Neutrophil (primary cell): ENCODE measurements around the gene LAMC3.

Experiments used
- H3K27ac ChIP-seq: fragments of 200-600 bp; sonication (generic); 2 replicates; pipeline ENCODE4 v1.5.1; 2016; ENCODE audit warnings: mild to moderate bottlenecking, moderate library complexity
- H3K27me3 ChIP-seq: fragments of 200-600 bp; sonication (generic); 2 replicates; pipeline ENCODE4 v1.6.0; 2016; ENCODE audit warnings: mild to moderate bottlenecking
- H3K36me3 ChIP-seq: fragments of 200-600 bp; sonication (generic); 2 replicates; pipeline ENCODE4 v1.5.1; 2017
- H3K4me1 ChIP-seq, 2 experiments: fragments of 200-600 bp in 1 of 2; sonication (generic) in 1 of 2; 1 replicate in 1 of 2; 2 replicates in 1 of 2; pipeline versions ENCODE4 v1.5.1 to v1.6.1; 2013 to 2016; ENCODE audit warnings: low read depth in 1 of 2, low read length in 1 of 2, mild to moderate bottlenecking in 1 of 2, moderate library complexity in 1 of 2; ENCODE audit not compliant: control insufficient read depth in 1 of 2, insufficient read depth in 1 of 2
- H3K4me3 ChIP-seq, 2 experiments: fragments of 200-600 bp in 1 of 2; sonication (generic) in 1 of 2; 1 replicate in 1 of 2; 2 replicates in 1 of 2; pipeline ENCODE4 v1.5.1; 2013 to 2016; ENCODE audit warnings: low read depth in 1 of 2, low read length in 1 of 2, mild to moderate bottlenecking in 1 of 2, moderate library complexity in 1 of 2
- H3K9me3 ChIP-seq: fragments of 200-600 bp; sonication (generic); 2 replicates; pipeline ENCODE4 v1.5.1; 2016
- TF ChIP-seq, protein P1 (sequence below): fragments of 200-600 bp; sonication (generic); IDR thresholded peaks from 2 replicates; pipeline ENCODE4 v1.5.1; 2016; ENCODE audit warnings: antibody characterized with exemption

LAMC3 gene

DNA sequence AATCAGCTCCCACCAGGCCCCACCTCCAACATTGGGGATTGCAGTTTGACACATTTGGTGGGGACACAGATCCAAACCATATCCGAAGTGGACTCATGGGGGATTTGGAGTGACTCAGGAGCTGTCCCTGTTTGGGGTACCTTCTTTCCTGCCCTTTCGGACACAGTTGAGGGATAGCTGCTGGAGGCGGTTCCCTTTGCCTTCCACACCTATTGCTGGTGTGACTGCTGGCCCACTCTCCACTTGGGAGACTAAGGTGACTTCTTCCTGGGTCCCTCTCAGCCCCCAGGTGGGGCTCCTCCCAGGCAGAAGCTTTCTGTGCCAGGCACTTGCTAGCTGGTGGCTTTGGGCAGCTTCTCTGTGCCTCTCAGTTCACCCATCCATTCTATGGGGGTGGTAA, 26.6 kb downstream of the LAMC3 start:
- Histone ChIP-seq H3K9me3 (no peaks in the 10 kb centered on the region), H3K4me3 (no peak overlapping the region), H3K36me3 (no peaks in the 10 kb centered on the region), H3K27ac (no peak overlapping the region), H3K27me3 (no peaks in the 10 kb centered on the region), H3K4me1 (no peaks in the 10 kb centered on the region)
- TF ChIP-seq, protein P1, sequence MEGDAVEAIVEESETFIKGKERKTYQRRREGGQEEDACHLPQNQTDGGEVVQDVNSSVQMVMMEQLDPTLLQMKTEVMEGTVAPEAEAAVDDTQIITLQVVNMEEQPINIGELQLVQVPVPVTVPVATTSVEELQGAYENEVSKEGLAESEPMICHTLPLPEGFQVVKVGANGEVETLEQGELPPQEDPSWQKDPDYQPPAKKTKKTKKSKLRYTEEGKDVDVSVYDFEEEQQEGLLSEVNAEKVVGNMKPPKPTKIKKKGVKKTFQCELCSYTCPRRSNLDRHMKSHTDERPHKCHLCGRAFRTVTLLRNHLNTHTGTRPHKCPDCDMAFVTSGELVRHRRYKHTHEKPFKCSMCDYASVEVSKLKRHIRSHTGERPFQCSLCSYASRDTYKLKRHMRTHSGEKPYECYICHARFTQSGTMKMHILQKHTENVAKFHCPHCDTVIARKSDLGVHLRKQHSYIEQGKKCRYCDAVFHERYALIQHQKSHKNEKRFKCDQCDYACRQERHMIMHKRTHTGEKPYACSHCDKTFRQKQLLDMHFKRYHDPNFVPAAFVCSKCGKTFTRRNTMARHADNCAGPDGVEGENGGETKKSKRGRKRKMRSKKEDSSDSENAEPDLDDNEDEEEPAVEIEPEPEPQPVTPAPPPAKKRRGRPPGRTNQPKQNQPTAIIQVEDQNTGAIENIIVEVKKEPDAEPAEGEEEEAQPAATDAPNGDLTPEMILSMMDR, result no peak

DNA sequence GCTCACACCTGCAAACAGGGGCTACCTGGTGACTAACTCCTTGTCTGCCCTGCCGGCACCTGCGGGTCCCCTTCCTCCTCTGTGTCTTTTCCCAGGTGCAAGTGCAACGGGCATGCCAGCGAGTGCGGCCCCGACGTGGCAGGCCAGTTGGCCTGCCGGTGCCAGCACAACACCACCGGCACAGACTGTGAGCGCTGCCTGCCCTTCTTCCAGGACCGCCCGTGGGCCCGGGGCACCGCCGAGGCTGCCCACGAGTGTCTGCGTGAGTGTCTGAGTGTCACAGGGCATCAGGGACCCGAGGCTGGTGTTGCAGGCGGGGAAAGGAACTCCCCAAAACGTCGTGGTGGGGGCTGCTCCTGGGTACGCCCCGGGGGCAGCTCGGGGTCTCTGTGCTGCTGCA, 27.1 kb downstream of the LAMC3 start:
- no peaks in the 10 kb centered on the region for H3K27me3 ChIP-seq
- TF ChIP-seq, protein P1, result no peak
- no peak overlapping the region for H3K27ac ChIP-seq

DNA sequence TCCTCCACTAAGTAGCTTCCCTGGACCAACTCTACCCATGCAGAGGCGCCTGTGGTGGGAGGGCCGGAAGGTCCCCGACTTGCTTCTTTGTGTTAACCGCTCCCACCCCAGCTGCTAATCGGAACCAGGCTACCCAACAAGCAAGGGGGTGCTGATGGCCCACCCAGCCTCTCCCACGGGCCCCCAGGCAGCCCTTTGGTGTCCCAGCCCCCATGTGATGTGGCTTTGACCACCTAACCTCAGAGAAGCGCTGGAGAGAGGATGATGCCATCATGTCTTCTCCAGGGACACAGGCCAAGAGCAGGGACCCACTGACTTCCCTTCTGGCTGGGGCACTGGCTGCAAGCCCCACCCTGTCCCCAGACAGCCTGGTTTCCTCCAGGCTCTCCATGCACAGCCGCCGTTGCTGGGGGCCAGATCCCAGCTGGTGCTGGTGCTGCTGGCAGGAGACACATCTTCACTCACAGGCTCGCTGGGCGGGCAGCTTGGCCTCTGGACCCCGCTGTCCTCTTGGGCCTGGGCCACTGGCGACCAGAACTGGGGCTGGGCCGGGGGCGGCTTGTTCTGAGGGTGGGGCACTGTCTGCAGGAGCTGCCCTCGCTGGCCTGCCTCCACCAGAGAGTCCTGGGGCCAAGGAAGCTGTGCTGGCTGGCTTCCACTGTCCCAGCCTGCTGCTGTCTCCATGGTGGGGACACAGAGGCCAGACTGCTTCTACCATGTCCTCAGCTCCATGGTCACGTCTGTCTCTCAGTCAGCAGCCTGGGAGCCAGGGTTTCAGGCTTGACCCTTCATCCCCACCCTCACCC, 27.8 kb downstream of the LAMC3 start:
- H3K9me3 ChIP-seq, result no peaks in the 10 kb centered on the region
- H3K4me3 ChIP-seq, result no peak overlapping the region
- H3K27ac ChIP-seq, result no peak overlapping the region
- no peaks in the 10 kb centered on the region for H3K4me1 ChIP-seq
- TF ChIP-seq, protein P1, result no peak
- no peaks in the 10 kb centered on the region for H3K27me3 ChIP-seq
- no peaks in the 10 kb centered on the region for H3K36me3 ChIP-seq

More for the DNA sequence above, 27.1 kb downstream of the LAMC3 start:
- H3K36me3 ChIP-seq, result no peaks in the 10 kb centered on the region
- no peaks in the 10 kb centered on the region for H3K9me3 ChIP-seq
- H3K4me3 ChIP-seq, result no peak overlapping the region
- H3K4me1 ChIP-seq, result no peaks in the 10 kb centered on the region

DNA sequence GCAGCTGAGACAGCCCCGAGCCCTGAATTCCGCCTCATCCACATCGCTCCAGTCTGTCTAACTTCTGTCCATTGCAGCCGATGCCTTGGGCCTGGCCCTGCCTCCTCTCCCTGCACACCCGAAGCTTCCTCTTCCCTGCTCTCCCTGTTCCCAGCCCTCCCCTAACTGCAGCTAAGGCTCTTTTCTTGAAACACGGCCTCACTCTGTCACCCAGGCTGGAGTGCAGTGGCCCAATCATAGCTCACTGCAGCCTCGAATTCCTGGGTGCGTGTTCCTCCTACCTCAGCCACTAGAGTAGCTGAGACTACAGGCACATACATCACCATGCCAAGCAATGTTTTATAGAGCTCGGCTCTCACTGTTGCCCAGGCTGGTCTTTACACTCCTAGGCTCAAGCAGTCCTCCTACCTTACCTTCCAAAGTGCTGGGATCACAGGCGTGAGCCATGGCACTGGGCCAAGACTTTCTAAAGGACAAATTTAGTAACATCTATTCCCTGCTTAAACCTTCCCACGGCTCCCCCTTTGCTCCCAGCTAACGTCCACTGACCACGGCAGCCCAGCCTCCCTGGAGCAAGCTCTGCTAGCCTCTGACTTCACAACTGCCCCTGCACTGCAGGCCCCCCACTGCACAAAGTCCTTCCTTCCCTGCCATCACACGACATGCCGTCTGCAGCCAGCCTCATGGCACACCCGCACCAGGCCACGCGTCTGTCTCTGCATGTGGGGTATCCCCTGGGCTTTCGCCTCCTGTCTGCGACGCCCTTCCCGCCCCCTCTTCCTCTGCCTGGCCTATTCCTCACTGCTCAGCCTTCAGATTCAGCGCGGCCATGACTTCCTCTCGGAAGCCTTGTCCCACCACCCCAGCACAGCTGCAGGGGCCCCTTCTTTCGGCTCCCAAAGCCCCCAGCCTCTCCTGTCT, 28.6 kb downstream of the LAMC3 start:
- Histone ChIP-seq H3K27ac (no peak overlapping the region), H3K4me1 (no peaks in the 10 kb centered on the region)
- TF ChIP-seq, protein P1, result no peak

DNA sequence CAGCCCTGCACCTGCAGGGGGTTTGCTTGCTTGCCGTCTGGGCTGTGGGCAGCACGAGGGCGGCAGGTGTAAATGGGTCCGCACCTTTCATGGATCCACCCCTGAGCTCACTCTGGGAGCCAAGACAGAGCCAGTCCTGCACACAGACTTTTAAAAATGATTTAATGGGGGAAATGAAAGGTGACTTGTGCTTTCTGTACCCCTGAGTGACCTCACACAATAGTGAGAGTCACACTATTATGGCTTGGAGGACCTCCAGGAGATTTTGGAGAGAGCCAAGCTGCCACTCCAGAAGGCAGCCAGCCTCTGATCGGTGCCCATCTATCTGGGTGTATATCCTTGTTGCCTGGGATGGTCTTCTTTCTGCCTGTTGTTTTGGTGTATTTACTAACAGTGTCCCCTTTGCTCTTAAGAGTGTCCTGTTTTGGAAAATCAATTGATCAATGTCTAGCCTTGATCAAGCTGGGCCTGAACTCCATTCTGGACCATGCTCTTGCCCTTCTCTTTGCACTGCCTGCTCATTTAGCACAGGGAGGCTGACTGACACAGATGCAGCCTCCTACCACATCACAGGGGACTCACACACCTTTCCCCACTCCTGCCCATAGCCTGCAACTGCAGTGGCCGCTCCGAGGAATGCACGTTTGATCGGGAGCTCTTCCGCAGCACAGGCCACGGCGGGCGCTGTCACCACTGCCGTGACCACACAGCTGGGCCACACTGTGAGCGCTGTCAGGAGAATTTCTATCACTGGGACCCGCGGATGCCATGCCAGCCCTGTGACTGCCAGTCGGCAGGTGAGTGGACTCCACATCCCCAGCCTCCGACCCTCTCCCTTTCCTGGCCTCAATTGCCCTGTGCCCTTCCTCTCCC, 29.5 kb downstream of the LAMC3 start:
- Histone ChIP-seq H3K4me3 (no peak overlapping the region), H3K36me3 (no peaks in the 10 kb centered on the region), H3K27ac (no peak overlapping the region), H3K4me1 (no peaks in the 10 kb centered on the region), H3K9me3 (no peaks in the 10 kb centered on the region), H3K27me3 (no peaks in the 10 kb centered on the region)
- TF ChIP-seq, protein P1, result no peak

More for the DNA sequence above, 28.6 kb downstream of the LAMC3 start:
- Histone ChIP-seq H3K9me3 (no peaks in the 10 kb centered on the region), H3K27me3 (no peaks in the 10 kb centered on the region), H3K4me3 (no peak overlapping the region), H3K36me3 (no peaks in the 10 kb centered on the region)
